ENCODE data around the gene CDKL4. TPM values are rescaled to one million over a fixed set of nuclear protein-coding genes. Genes with fewer than 3 reads are reported as not detected.

Gene CDKL4
- polyA plus RNA-seq, 2 of the 4 experiments (the other 2 are of a cell fraction): 0.06 TPM; not detected in 1

DNA sequence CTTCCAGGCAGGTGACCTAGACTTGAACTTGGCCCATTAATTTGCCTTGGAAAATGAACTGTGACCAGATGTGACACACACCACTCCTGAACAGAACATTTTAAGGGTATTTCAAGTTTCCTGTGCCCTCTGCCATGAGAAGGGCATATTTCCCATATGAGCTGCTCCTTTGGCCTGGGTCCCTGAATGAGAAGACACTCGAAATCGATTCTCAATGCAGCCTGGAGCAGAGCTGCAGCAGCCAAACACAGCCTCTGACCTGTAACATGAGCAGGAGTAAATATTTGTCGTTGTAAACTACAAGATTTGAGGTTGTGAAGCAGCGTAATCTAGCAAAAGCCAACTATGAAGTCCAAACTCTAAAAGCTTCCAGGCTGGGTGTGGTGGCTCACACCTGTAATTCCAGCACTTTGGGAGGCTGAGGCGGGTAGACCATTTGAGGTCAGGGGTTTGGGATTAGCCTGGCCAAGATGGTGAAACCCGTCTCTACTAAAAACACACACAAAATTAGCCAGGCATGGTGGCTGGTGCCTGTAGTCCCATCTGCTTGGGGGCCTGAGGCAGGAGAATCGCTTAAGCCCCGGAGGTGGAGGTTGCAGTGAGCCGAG, 92.8 kb downstream of the CDKL4 start:
- ChIA-PET CTCF (interaction anchor here (0.6 to 1.2 kb wide), 2 partner anchors 26 to 834 kb away, joined by 3 to 4 read pairs; no protein-coding TSS in a partner anchor), POLR2A (interaction anchor here (0.6 kb wide), 1 partner anchor 241 kb away, joined by 3 read pairs; no protein-coding TSS in a partner anchor)
- TF ChIP-seq, protein P1, sequence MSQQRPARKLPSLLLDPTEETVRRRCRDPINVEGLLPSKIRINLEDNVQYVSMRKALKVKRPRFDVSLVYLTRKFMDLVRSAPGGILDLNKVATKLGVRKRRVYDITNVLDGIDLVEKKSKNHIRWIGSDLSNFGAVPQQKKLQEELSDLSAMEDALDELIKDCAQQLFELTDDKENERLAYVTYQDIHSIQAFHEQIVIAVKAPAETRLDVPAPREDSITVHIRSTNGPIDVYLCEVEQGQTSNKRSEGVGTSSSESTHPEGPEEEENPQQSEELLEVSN (IDR thresholded peaks at IDR 0.05; ENCODE audit: borderline replicate concordance, low read depth): no peak
- no peak for TF ChIP-seq ZC3H11A (IDR thresholded peaks at IDR 0.05)
- TF ChIP-seq POLR2A (IDR thresholded peaks at IDR 0.05; ENCODE audit: low read length): no peak
- no peak for TF ChIP-seq FOSL2 (IDR thresholded peaks at IDR 0.05)
- TF ChIP-seq FOSL2 (CRISPR knock-in tag; IDR thresholded peaks at IDR 0.05): no peak
- no peak for TF ChIP-seq NR3C1 (IDR thresholded peaks at IDR 0.05)
- no peak for TF ChIP-seq JUN (IDR thresholded peaks at IDR 0.05)
- TF ChIP-seq, protein P2, sequence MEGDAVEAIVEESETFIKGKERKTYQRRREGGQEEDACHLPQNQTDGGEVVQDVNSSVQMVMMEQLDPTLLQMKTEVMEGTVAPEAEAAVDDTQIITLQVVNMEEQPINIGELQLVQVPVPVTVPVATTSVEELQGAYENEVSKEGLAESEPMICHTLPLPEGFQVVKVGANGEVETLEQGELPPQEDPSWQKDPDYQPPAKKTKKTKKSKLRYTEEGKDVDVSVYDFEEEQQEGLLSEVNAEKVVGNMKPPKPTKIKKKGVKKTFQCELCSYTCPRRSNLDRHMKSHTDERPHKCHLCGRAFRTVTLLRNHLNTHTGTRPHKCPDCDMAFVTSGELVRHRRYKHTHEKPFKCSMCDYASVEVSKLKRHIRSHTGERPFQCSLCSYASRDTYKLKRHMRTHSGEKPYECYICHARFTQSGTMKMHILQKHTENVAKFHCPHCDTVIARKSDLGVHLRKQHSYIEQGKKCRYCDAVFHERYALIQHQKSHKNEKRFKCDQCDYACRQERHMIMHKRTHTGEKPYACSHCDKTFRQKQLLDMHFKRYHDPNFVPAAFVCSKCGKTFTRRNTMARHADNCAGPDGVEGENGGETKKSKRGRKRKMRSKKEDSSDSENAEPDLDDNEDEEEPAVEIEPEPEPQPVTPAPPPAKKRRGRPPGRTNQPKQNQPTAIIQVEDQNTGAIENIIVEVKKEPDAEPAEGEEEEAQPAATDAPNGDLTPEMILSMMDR (IDR thresholded peaks at IDR 0.05): no peak
- TF ChIP-seq EP300 (IDR thresholded peaks at IDR 0.05): no peak
- TF ChIP-seq KDM5A (IDR thresholded peaks at IDR 0.05): no peak
- no peak for TF ChIP-seq CEBPB (IDR thresholded peaks at IDR 0.05)
- TF ChIP-seq HEYL (CRISPR knock-in tag; IDR thresholded peaks at IDR 0.05): no peak
- TF ChIP-seq ESRRA (IDR thresholded peaks at IDR 0.05; ENCODE audit: borderline replicate concordance, low read length): no peak
- TF ChIP-seq, protein P3, sequence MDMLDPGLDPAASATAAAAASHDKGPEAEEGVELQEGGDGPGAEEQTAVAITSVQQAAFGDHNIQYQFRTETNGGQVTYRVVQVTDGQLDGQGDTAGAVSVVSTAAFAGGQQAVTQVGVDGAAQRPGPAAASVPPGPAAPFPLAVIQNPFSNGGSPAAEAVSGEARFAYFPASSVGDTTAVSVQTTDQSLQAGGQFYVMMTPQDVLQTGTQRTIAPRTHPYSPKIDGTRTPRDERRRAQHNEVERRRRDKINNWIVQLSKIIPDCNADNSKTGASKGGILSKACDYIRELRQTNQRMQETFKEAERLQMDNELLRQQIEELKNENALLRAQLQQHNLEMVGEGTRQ (IDR thresholded peaks at IDR 0.05): no peak
- no peak for TF ChIP-seq CHD2 (IDR thresholded peaks at IDR 0.05; ENCODE audit: low read length, partially characterized antibody)
- TF ChIP-seq, protein P4, sequence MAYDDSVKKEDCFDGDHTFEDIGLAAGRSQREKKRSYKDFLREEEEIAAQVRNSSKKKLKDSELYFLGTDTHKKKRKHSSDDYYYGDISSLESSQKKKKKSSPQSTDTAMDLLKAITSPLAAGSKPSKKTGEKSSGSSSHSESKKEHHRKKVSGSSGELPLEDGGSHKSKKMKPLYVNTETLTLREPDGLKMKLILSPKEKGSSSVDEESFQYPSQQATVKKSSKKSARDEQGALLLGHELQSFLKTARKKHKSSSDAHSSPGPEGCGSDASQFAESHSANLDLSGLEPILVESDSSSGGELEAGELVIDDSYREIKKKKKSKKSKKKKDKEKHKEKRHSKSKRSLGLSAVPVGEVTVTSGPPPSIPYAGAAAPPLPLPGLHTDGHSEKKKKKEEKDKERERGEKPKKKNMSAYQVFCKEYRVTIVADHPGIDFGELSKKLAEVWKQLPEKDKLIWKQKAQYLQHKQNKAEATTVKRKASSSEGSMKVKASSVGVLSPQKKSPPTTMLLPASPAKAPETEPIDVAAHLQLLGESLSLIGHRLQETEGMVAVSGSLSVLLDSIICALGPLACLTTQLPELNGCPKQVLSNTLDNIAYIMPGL (CRISPR knock-in tag; IDR thresholded peaks at IDR 0.05; ENCODE audit: borderline replicate concordance): no peak
- no peak for TF ChIP-seq RAD21 (conservative IDR thresholded peaks at IDR 0.05 in 1 of 2, IDR thresholded peaks at IDR 0.05 in 1 of 2)
- TF ChIP-seq RFX5 (IDR thresholded peaks at IDR 0.05): no peak
- TF ChIP-seq HOXB13 (CRISPR knock-in tag; IDR thresholded peaks at IDR 0.05; ENCODE audit: low read depth): no peak
- no peak overlapping the region for H3K4me3 ChIP-seq
- no peak overlapping the region for H3K4me2 ChIP-seq
- no peak for FAIRE-seq
- no peak overlapping the region for H3K27ac ChIP-seq
- DNase-seq (ENCODE audit: low read depth in 1 of 2, low spot score in 1 of 2): no peak
- ATAC-seq: no peak
- H3K4me1 ChIP-seq: no peaks in the 10 kb centered on the region
- WGBS (ENCODE audit: missing lambda C conversion rate): 55% methylated on average over 9 of the region's 9 CpGs
- no peaks in the 10 kb centered on the region for H3K9me3 ChIP-seq

DNA sequence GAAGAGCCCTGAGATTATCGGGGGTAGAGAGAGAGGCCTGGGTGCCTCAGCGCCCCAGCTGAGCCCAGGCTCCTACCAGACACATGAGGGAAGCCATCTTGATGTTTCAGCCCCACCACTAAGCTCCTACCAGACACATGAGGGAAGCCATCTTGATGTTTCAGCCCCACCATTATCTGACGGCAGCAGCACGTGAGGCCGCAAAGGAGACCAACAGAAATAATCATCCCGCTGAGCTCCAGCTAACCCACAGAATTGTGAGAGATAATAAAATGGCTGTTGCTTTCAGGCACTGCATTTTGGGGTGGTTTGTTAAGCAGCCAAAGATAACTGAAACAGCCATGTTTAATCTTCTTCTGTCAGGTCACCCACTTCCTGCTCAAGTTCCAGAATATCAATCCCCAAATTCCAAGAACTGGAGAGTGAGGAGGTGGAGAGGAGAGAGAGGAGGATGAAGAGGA, 93.6 kb downstream of the CDKL4 start:
- 92% methylated on average over 6 of the region's 6 CpGs for WGBS (ENCODE audit: missing lambda C conversion rate)
- ChIA-PET CTCF (interaction anchor here (1.2 kb wide), 1 partner anchor 25 kb away, joined by 4 read pairs; no protein-coding TSS in a partner anchor), POLR2A (no interaction called here)
- no peak for DNase-seq (ENCODE audit: low read depth in 1 of 2, low spot score in 1 of 2)
- no peaks in the 10 kb centered on the region for H3K9me3 ChIP-seq
- no peak overlapping the region for H3K4me3 ChIP-seq
- ATAC-seq: no peak
- TF ChIP-seq, protein P5, sequence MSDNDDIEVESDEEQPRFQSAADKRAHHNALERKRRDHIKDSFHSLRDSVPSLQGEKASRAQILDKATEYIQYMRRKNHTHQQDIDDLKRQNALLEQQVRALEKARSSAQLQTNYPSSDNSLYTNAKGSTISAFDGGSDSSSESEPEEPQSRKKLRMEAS (IDR thresholded peaks at IDR 0.05): no peak
- TF ChIP-seq JUNB (IDR thresholded peaks at IDR 0.05): no peak
- no peak for TF ChIP-seq CBX8 (IDR thresholded peaks at IDR 0.05)
- TF ChIP-seq FOSB (CRISPR knock-in tag; IDR thresholded peaks at IDR 0.05): no peak
- TF ChIP-seq CEBPB (IDR thresholded peaks at IDR 0.05): no peak
- no peak for TF ChIP-seq RCOR1 (IDR thresholded peaks at IDR 0.05; ENCODE audit: low read depth, low read length)
- TF ChIP-seq NR3C1 (IDR thresholded peaks at IDR 0.05): no peak
- TF ChIP-seq, protein P6, sequence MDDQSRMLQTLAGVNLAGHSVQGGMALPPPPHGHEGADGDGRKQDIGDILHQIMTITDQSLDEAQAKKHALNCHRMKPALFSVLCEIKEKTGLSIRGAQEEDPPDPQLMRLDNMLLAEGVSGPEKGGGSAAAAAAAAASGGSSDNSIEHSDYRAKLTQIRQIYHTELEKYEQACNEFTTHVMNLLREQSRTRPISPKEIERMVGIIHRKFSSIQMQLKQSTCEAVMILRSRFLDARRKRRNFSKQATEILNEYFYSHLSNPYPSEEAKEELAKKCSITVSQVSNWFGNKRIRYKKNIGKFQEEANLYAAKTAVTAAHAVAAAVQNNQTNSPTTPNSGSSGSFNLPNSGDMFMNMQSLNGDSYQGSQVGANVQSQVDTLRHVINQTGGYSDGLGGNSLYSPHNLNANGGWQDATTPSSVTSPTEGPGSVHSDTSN (IDR thresholded peaks at IDR 0.05): no peak
- TF ChIP-seq MAFK (IDR thresholded peaks at IDR 0.05; ENCODE audit: partially characterized antibody): no peak
- no peak for TF ChIP-seq HOXB5 (CRISPR knock-in tag; IDR thresholded peaks at IDR 0.05)
- H3K27ac ChIP-seq: no peak overlapping the region
- H3K4me1 ChIP-seq: no peaks in the 10 kb centered on the region
- no peak overlapping the region for H3K4me2 ChIP-seq
- no peak for FAIRE-seq

Data from A549 (cell line).